ENCODE data around the gene ESRRB. TPM values are rescaled to one million over a fixed set of nuclear protein-coding genes. Genes with fewer than 3 reads are reported as not detected.

The ESRRB gene
- total and polyA plus RNA-seq, 7 donors, result 0.17 to 9.9 (median 2.5) TPM

DNA sequence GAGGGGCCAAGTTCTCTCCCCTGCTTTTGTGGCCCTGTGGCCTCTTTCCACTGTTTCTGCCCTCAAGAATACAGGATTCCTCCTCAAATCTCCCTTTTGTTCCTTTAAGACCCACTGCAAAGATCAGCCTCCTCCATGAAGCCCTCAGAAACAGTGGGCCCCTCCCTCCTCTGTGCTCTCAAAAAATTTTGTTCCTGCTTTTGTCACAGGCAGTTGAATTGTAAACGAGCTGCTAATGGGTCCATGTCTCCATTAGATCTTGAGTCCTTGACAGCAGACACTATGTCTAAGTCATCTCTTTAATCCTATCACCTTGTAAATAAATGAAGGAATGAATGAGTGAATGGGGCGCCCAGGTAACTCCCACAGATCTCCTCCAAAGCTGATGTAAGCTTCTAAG lies 175.2 kb downstream of the ESRRB start:
- Histone ChIP-seq H3K27me3 (ENCODE audit: insufficient read depth in 3 of 3, low read length in 2 of 3) (peaks cover 0 to 2% (median 0%) of the 10 kb centered on the region in 3 donors), H3K4me1 (no peaks in the 10 kb centered on the region), H3K4me3 (no peak overlapping the region), H3K36me3 (ENCODE audit: insufficient read depth in 1 of 2, low read depth in 1 of 2) (no peaks in the 10 kb centered on the region), H3K27ac (no peak overlapping the region), H3K9me3 (no peaks in the 10 kb centered on the region)
- ATAC-seq, result no peak
- DNase-seq, result no peak
- intact Hi-C loops (cut with DNase I), result no loop called here
- no peak for TF ChIP-seq CTCF (IDR thresholded peaks at IDR 0.05)
- WGBS, 3 donors, result 63 to 85% (median 80%) methylated on average over 2 of the region's 2 CpGs

Other genes with a start within 250 kb of the ESRRB start
- gene GPATCH2L, start 224.2 kb upstream of the ESRRB start, total RNA-seq, result 10 to 100 TPM; 29.9 to 42.6 (median 34.6) TPM
- 10 to 100 TPM in 1 of 3 donors, 1 to 10 TPM in 2; 6.2 to 17.6 (median 7.5) TPM for gene GPATCH2L, start 224.2 kb upstream of the ESRRB start, polyA plus RNA-seq